ENCODE results near the gene SDF4.

SDF4 gene

GRCh38 chr1:1232796-1233566, 1.2 kb upstream of the SDF4 start:
- TF ChIP-seq GATA2 (IDR thresholded peaks at IDR 0.05; ENCODE audit: low read depth, low read length) (no peak), GATA3 (IDR thresholded peaks at IDR 0.05; ENCODE audit: low read depth, low read length) (no peak)

- no peak for TF ChIP-seq GATA3 (IDR thresholded peaks at IDR 0.05; ENCODE audit: low read depth, low read length)
- TF ChIP-seq GATA2 (IDR thresholded peaks at IDR 0.05; ENCODE audit: low read depth, low read length) = no peak
These were observed 501 bp upstream of the SDF4 start, which contains the start of gene B3GALT6 for GRCh38 chr1:1232208-1232795. TSS of gene B3GALT6 (plus strand) at chr1:1232237. CDS start at chr1:1232279, 42 bp downstream.

GRCh38 chr1:1230656-1231399, 973 bp downstream of the SDF4 start:
- TF ChIP-seq GATA3 (IDR thresholded peaks at IDR 0.05; ENCODE audit: low read depth, low read length) (no peak), GATA2 (IDR thresholded peaks at IDR 0.05; ENCODE audit: low read depth, low read length) (no peak)

- TF ChIP-seq GATA3 (IDR thresholded peaks at IDR 0.05; ENCODE audit: low read depth, low read length) = no peak
- TF ChIP-seq GATA2 (IDR thresholded peaks at IDR 0.05; ENCODE audit: low read depth, low read length) = no peak
These were observed 2.0 kb downstream of the SDF4 start for GRCh38 chr1:1229770-1230169.

GRCh38 chr1:1228596-1229321, 3.0 kb downstream of the SDF4 start:
- TF ChIP-seq GATA3 (IDR thresholded peaks at IDR 0.05; ENCODE audit: low read depth, low read length) (no peak), GATA2 (IDR thresholded peaks at IDR 0.05; ENCODE audit: low read depth, low read length) (no peak)

GRCh38 chr1:1228187-1228586, 3.6 kb downstream of the SDF4 start:
- TF ChIP-seq GATA2 (IDR thresholded peaks at IDR 0.05; ENCODE audit: low read depth, low read length) = no peak
- TF ChIP-seq GATA3 (IDR thresholded peaks at IDR 0.05; ENCODE audit: low read depth, low read length) = no peak

- TF ChIP-seq GATA3 (IDR thresholded peaks at IDR 0.05; ENCODE audit: low read depth, low read length) (no peak), GATA2 (IDR thresholded peaks at IDR 0.05; ENCODE audit: low read depth, low read length) (no peak)
These were observed 4.4 kb downstream of the SDF4 start for GRCh38 chr1:1227386-1227785.

- TF ChIP-seq GATA2 (IDR thresholded peaks at IDR 0.05; ENCODE audit: low read depth, low read length) (no peak), GATA3 (IDR thresholded peaks at IDR 0.05; ENCODE audit: low read depth, low read length) (no peak)
These were observed 5.0 kb downstream of the SDF4 start for GRCh38 chr1:1226566-1227362.

GRCh38 chr1:1225913-1226312, 5.9 kb downstream of the SDF4 start:
- TF ChIP-seq GATA3 (IDR thresholded peaks at IDR 0.05; ENCODE audit: low read depth, low read length) (no peak), GATA2 (IDR thresholded peaks at IDR 0.05; ENCODE audit: low read depth, low read length) (no peak)

- TF ChIP-seq GATA2 (IDR thresholded peaks at IDR 0.05; ENCODE audit: low read depth, low read length) (no peak), GATA3 (IDR thresholded peaks at IDR 0.05; ENCODE audit: low read depth, low read length) (no peak)
These were observed 6.5 kb downstream of the SDF4 start for GRCh38 chr1:1225238-1225845.

- no peak for TF ChIP-seq GATA2 (IDR thresholded peaks at IDR 0.05; ENCODE audit: low read depth, low read length)
- no peak for TF ChIP-seq GATA3 (IDR thresholded peaks at IDR 0.05; ENCODE audit: low read depth, low read length)
These were observed 7.9 kb downstream of the SDF4 start for GRCh38 chr1:1223891-1224290.

GRCh38 chr1:1223321-1223720, 8.5 kb downstream of the SDF4 start:
- TF ChIP-seq GATA2 (IDR thresholded peaks at IDR 0.05; ENCODE audit: low read depth, low read length) (no peak), GATA3 (IDR thresholded peaks at IDR 0.05; ENCODE audit: low read depth, low read length) (no peak)

Data from SH-SY5Y (cell line).